GM19452 (cell line): Measurements from ENCODE around the gene MAPK8IP2.

Experiments
- ATAC-seq: cut with Tn5 transposase; IDR thresholded peaks from one replicate; pipeline ENCODE4 v1.9.1; 2021; ENCODE audit not compliant: unreplicated experiment

Gene MAPK8IP2

DNA sequence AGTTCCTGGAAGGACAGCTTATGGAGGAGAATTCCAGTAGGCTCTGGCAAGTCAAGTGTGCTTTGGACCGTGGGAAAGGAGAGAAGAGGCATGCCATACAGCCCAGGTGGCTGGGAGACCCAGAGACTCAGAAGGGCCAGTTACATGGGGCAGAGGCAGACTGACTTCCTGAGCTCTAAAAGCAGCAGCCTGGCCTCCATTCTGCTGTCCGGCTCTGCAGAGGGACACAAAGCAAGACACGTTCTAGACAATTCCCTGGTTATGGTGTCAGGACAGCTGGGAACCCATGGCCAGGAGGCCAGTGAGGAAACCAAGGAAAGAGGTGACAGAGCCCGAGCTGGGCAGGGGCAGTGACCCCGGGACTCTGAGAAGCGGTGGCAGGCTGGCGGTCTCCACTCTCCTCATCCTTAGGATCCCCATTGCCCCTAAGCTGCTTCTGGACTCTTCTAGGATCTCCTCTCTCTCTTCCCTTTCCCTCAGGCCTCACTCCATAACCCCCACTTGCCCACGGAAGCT lies 25.1 kb upstream of the MAPK8IP2 start:
- no peak for ATAC-seq

GRCh38 chr22:50576070-50576469 lies 24.5 kb upstream of the MAPK8IP2 start:
- ATAC-seq: no peak

- ATAC-seq: no peak
Measured at GRCh38 chr22:50576806-50577696, 23.5 kb upstream of the MAPK8IP2 start.

DNA sequence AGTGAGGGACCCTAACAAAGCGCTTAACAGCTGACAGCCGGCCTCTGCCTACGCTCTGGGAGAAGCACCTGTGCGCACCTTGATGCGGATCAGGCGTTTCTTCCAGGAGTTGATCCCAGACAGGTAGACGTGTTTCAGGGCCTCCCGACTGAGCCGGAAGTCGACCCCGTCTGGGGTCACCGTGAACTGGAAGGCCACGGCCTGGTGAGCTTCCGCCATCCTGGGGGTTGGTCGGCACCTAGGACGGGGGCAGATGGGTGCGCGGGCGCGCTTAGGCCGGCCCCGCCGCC lies 23.0 kb upstream of the MAPK8IP2 start:
- no peak for ATAC-seq

DNA sequence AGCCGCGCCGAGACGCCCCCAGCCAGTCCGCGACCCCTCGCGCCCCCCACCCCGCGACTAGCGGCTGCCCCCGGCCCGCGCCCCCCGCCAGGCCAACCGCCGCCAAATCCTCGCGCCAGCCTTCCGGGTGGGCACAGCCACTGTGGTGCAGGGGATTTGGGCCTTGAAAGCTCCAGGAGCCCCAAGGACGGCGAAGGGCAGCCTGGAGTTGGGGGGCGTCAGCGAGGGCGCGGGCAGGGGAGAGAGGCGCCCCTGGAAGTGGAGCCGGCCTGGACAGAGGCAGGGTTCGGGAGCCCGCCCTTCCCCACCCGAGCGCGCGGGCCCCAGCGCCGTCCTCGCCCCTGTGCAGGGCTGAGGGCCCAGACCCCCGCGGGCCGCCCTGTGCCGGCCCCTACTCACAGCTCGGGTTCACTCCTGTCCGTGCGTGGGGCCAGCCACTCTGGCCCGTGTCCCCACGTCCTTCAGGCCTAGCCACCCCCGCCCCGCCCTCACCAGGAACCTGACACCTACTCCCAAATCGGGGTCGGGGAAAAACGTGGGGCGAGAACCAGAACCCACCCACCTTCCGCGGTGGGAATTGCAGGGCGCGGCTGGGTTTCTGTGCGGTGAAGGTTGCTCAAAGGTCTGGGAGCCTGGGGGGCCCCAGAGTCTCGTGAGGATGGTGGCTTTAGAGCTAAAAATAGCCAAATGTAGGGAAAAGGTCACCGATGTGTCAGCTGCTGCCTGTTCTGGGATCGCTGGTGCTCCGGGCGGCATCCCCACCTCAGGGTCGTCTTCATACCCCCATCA lies 22.4 kb upstream of the MAPK8IP2 start, which contains the start of gene CPT1B:
CPT1B (minus strand) TSS at position 441 of the 789 bp plus-strand sequence. CDS start 512 bp downstream, outside the sequence.
- no peak for ATAC-seq

DNA sequence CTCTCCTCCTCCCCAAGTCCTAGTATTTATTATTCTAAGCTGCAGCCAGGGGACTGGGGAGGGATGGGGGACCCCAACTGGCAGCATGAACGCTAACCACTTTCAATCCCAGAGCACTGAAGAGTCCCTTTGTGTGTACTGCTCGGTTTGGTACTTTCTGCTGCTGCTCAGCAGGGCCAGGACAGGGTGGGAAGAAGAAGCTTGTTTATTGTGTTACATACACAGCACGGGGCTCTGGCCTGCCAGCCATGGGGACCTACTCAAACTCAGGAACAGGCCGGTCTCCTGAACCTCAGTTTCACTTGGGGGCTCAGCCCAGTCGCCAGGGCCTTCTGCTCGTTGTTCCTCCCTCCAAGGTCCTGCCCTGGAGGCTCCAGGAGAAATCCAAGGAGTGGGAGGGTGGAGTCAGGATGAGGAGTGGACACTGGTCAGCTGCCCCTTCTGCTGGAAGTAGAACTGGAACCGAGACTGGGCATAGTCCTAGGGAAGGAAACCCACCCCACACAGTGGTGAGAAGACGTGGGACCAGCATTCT lies 21.8 kb upstream of the MAPK8IP2 start:
- ATAC-seq: no peak

DNA sequence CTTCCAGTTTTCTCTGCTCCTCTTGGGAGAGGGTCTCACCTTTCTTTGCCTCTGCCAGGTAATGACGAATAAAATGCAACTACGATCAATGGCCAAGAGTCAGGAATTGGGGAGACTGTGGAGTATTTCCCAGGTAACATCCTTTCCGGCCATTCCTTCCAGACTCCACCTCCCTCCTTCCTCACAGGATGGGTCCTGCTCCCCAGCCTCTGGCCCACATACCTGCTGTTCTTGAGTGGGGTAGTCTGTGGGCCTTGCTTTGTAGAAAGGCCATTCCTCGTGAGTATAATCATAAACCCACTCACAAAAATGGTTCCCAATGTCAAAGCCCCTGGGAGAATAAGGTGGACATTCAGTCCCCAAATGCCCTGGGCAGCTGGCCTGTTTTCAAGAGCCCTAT lies 20.8 kb upstream of the MAPK8IP2 start:
- ATAC-seq: no peak

DNA sequence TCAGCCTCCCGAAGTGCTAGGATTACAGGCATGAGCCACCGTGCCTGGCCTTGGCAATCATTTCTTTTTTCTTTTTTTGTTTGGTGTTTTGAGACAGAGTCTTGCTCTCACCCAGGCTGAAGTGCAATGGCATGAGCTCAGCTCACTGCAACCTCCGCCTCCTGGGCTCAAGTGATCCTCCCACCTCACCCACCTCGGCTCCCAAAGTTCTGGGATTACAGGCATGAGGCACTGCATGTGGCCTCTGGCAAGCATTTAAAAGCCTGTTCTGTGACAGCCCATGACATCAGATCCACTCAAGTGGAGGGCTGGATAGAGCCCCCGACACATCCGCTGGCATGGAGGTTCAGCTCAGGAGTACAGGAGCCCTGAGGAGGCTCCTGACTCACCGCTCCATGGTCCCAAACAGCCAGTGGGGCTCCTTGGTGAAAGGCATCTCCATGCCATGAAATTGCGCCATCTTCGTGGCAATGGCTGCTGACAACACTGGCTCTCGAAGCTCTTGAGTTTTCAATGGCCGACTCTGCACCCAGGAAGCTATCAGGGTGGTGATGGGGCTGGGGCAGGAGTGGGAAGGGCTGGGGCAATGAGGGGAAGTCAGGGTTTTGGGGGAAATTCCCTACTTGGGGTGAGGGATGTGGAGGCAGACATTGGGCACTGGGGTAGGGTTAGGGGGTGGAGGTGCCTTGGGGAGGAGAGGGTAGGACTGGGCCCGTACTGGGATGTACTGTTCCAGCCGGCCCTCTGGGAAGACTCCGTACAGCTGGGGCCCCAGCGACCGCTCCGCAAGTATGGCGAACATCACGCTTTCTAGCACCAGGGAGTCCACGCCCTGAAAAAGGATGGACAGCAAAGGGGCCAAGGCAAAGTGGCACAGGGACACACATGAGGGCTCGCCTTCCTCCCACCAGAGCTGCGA lies 19.3 kb upstream of the MAPK8IP2 start:
- no peak for ATAC-seq

GRCh38 chr22:50581950-50582492 lies 18.6 kb upstream of the MAPK8IP2 start:
- ATAC-seq: peak; percentile 16

GRCh38 chr22:50582493-50583293 lies 17.9 kb upstream of the MAPK8IP2 start, which contains the start of gene CHKB:
CHKB (minus strand) TSS chr22:50582849; CDS start chr22:50582781, 68 bp downstream.
- ATAC-seq: peak; percentile 88

DNA sequence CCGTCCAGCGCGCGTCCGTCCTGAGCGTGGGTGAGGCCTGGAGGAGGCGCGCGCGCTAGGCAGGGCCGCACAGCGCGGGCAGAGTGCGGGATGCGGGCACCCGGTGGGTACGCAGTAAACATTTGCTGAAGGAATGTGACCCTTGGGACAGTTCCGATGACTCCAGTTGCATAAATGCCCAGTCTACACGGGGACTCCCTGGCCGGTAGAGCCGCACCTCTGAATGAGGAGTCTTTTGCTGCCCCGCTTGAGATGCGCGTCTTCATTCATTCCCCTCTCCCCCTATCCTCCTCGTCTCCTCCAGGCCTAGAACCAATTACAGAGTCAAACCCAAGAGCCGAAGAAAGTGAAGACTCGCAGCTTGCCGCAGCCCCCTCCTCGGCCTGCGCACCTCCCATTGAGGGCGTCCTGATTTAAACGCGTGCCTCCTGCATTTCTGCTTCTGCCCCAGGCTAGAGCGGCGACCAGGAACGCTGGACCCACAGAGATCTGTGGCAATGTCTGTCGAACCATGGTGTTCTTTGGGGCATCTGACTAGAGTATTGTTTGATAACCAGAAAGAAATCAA lies 17.2 kb upstream of the MAPK8IP2 start:
- peak; percentile 28 for ATAC-seq

GRCh38 chr22:50584106-50585096 lies 16.2 kb upstream of the MAPK8IP2 start:
- ATAC-seq: no peak

- no peak for ATAC-seq
Measured at GRCh38 chr22:50585238-50585637, 15.4 kb upstream of the MAPK8IP2 start.

GRCh38 chr22:50585781-50586180 lies 14.8 kb upstream of the MAPK8IP2 start:
- no peak for ATAC-seq

DNA sequence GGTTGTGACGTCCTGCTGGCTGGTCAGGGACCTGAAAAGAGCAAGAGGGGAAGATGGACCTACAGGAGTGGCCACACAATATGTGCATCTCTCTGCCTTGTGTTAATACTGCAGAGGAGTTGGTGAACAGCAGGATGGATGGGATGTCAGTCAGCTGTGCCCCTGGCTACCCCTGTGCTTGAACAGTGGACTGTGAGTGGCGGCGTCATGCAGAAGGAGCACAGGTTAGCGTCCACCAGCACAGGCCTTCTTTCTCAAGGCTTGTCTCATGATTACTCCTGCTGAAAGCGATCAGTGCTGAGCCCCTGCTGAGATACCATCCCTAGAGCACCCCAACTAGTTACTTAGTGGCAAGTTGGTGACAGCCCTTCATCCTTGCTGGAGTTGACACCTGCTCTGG lies 14.2 kb upstream of the MAPK8IP2 start:
- ATAC-seq: no peak

- ATAC-seq: no peak
Measured at GRCh38 chr22:50587407-50587806, 13.2 kb upstream of the MAPK8IP2 start.

DNA sequence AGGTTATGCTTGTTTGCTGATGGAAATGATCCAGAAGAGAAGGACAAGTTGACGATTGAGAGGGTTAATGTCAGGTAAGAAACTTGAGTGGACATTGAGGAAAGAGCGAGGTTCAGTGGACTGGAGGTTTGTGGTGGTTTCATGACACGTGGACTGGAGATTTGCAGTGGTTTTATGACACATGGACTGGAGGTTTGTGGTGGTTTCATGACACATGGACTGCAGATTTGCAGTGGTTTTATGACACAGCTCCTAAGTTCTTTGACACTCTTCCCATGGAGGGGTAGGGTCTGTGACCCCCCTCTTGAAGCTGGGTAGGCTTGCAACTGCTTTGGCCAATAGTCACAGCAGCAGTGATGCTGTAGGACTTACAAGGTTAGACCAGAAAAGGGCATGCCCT lies 5.4 kb upstream of the MAPK8IP2 start:
- no peak for ATAC-seq

- ATAC-seq: no peak
Measured at GRCh38 chr22:50597097-50597496, 3.5 kb upstream of the MAPK8IP2 start.
